Mesenteric fat pad (tissue), 1 donor: Measurements from ENCODE around the gene MPL. TPM values are rescaled to one million over a fixed set of nuclear protein-coding genes. Genes with fewer than 3 reads are reported as not detected.
A peak's percentile ranks its signal among the peaks of the same experiment; 100 is the strongest.

Experiments
- DNase-seq: peaks from one replicate; pipeline ENCODE4 v3.0.0-alpha.2; 2020; ENCODE audit warnings: low spot score
- total RNA-seq: library from RNA; stranded (reverse); fragmentation: NEBNext Ultra II Directional; extraction: Animal tissue kit (Norgen Biotek cat#: 25700); gene quantifications from one replicate; pipeline ENCODE4 v1.2.1, GENCODE V29; 2021
- donor health status: DM: yes; HTN: yes; CAD: no.

MPL gene
- total RNA-seq, 1 donor from 2014 or later = 0.39 TPM

- peak; percentile 49 for DNase-seq
Observed at GRCh38 chr1:43322506-43322905, 15.1 kb upstream of the MPL start.

GRCh38 chr1:43324810-43325209 lies 12.8 kb upstream of the MPL start:
- no peak for DNase-seq

- DNase-seq = no peak
Observed at GRCh38 chr1:43325381-43325780, 12.2 kb upstream of the MPL start.

GRCh38 chr1:43327549-43328292 lies 9.9 kb upstream of the MPL start:
- no peak for DNase-seq

GRCh38 chr1:43329995-43330751 lies 7.4 kb upstream of the MPL start:
- DNase-seq = peak; percentile 84

- DNase-seq = no peak
Observed at GRCh38 chr1:43331688-43332087, 5.9 kb upstream of the MPL start.

GRCh38 chr1:43334453-43335205 lies 3.0 kb upstream of the MPL start:
- DNase-seq = peak; percentile 49

GRCh38 chr1:43338001-43338400 lies 383 bp downstream of the MPL start:
- DNase-seq = peak; percentile 37

- peak; percentile 64 for DNase-seq
Observed at GRCh38 chr1:43339584-43340232, 2.1 kb downstream of the MPL start.

- DNase-seq = no peak
Observed at GRCh38 chr1:43340559-43340958, 2.9 kb downstream of the MPL start.

- DNase-seq = peak; percentile 9
Observed at GRCh38 chr1:43344267-43344850, 6.7 kb downstream of the MPL start.

- no peak for DNase-seq
Observed at GRCh38 chr1:43345120-43345519, 7.5 kb downstream of the MPL start.

- DNase-seq = peak; percentile 55
Observed at GRCh38 chr1:43346636-43347035, 9.0 kb downstream of the MPL start.

GRCh38 chr1:43348343-43348808 lies 10.8 kb downstream of the MPL start:
- DNase-seq = no peak

GRCh38 chr1:43348809-43349593 lies 11.4 kb downstream of the MPL start:
- peak; percentile 93 for DNase-seq

GRCh38 chr1:43349594-43350306 lies 12.1 kb downstream of the MPL start:
- peak; percentile 57 for DNase-seq

- DNase-seq = no peak
Observed at GRCh38 chr1:43350976-43351375, 13.4 kb downstream of the MPL start.

- DNase-seq = no peak
Observed at GRCh38 chr1:43351421-43352350, 14.1 kb downstream of the MPL start.
